HG03139 (cell line): ENCODE data around the gene BYSL.
"Not testable (repeated sequence)": the region's sequence is repeated elsewhere in the genome, so short reads cannot be mapped to it uniquely, and the experiment has no call there.

Experiments
- ATAC-seq: cut with Tn5 transposase; IDR thresholded peaks from one replicate; pipeline ENCODE4 v1.9.1; 2021; ENCODE audit not compliant: unreplicated experiment

BYSL gene

DNA sequence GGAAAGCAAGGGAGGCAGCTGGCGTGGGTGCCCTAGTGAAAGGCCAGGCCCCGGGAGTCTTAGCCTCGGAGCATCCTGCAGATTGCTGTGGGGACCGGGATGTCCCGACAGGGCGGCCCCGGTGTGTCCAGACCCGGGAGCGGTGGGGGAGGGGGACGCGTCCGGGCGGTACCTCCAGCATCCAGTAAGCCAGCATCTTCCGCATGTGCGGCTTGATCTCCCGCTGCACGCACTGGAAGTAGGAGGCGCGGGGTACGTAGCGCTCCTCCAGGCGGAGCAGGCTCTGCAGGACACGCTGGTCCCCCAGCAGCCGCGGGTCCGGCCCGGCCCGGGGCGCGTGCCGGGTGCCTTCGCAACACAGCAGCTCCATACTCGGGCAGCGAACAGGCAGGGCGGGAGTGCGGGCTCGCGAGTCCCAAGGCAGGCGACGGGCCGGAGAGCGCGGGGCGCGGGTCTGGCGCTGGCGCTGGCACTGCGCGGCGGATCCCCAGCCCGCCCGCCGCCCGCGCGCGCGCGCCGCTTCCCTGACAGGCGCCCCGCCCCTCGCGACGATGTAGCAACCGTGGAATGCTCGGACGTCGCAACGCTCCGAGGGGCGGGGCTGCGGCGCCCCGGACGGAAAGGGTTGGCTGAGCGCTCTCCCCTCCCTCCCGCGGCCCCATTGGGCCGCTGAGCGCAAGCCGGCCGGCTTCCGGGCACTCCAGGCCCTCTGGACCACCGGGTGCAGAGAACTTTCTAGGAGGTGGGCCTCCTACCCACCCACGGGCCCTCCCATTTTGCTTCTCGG is 20.2 kb downstream of the BYSL start, which contains the start of gene CCND3:
Gene CCND3 (minus strand): TSS at position 529 of the 787 bp plus-strand sequence. CDS start 159 bp downstream, at position 370.
- ATAC-seq: peak; percentile 77

DNA sequence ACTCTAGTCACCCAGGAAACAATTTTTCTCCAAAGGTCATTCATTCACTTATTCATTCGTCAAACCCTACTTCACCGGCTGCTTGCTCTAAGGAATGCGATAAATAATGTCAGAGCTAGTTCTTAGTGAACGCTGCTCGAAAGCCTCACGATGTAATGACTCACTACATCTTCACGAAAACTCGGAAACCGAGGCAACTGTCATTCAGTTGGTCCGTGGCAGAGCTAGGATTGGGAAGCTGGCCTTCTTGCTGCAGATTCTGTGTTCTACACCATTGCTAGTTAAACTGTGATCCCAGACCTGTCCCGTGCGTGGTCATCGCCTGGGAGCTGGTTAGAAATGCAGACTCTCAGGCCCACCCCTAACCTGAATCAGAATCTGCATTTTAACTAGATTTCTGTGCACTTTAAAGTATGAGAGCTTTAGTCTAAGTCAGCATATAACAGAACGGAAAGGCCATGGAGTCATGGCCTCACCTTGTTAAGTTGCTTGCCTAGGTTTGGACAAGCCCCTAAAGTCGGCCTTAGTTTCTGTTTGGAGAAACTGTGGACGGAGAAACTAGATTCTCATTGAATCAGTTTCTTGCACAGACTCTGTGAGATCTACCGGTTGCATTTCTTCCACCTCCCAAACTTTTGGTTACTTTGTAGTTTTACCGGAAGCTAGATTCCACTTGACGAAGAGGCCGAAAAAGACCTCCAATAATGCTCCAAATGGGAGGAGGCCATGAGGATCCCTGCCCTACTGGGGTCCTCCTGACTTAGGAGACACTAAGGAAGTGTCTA is 21.0 kb downstream of the BYSL start:
- ATAC-seq: no peak

DNA sequence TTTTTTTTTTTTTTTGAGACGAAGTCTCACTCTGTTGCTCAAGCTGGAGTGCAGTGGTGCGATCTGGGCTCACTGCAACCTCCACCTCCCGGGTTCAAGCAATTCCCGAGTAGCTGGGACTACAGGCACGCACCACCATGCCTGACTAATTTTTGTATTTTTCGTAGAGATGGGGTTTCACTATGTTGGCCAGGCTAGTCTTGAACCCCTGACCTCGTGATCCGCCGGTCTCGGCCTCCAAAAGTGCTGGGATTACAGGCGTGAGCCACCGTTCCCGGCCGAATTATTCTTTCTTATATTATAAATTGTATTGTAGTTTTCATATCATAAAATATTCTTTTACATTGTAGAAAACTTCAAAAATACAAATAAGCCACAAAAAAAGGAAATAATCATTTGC is 21.6 kb downstream of the BYSL start:
- not testable (repeated sequence) for ATAC-seq

DNA sequence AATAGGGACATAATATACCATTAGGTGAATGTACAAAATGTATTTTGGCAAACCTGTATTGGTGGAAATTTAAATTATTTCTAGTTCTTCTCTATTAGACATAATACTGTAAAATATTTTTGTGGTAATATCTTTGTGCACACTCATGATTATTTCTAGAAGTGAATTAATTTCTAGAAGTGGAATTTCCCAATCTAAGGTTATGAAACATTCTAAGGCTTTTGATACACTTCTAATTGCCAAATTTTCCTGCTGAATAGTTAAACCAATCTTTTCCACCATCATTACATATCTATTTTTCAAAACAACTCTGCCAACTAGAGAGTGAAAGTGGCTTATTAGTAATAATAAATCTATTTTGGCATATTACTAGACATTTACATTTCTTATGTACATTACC is 22.2 kb downstream of the BYSL start:
- ATAC-seq: no peak

DNA sequence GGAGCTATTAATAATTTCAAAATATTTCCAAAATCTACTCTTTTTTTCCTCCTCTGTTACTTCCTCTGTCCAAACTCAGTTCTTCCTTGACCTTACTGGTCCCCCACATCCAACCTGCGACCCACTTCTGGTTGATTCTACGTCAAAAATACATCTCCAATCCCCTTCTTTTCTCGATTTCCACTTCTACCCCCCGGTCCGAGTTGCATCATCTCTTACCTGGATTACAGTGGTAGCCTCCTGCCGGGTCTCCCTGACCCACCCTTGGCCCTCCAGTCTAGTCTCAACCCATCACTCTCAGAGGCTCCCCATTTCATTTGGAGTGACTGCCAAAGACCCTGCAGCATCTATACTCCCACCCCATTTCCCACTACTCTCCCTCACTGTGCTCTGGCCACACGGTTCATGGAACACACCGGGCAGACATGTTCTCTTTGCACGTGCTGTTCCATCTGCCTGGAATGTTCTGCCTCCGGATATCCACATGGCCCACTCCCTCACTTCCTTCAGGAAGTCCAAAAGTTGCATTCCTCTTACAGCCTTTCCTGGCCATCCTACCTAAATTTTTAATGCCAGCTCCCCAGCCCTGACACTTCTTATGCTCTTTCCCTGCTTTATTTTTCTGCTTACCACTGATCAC is 26.4 kb downstream of the BYSL start:
- no peak for ATAC-seq

DNA sequence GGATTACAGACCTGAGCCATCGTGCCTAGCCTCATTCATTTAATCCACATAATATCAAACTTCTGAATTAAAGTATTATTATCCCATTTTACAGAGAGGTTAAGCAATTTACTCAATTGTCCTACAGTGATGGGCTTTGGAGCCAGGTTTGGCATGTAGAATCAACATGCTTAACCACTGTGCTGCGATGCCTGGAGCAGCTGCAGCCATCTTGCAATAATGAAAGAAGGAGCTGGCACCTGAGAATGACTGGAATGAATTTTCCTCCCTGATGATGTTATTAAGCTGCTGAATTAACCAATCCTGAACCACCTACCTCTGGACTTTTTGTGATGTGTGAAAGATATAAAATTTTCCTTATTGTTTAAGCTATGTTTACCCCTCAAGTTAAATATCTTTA is 33.4 kb downstream of the BYSL start:
- no peak for ATAC-seq

DNA sequence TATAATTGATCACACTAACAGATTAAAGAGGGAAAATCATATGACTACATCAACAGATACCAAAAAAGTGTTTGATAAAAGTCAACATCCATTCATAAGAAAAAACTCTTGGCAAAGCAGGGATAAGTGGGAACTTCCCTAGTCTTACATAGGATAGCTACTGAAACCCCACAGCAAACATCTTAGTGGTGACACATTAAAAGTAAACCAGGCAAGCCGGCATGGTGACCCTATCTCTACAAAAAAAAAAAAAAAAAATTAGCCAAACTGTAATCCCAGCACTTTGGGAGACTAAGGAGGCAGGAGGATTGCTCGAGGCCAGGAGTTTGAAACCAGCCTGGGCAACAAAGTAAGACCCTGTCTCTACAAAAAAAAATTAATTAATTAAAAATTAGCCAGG is 34.1 kb downstream of the BYSL start:
- no peak for ATAC-seq

DNA sequence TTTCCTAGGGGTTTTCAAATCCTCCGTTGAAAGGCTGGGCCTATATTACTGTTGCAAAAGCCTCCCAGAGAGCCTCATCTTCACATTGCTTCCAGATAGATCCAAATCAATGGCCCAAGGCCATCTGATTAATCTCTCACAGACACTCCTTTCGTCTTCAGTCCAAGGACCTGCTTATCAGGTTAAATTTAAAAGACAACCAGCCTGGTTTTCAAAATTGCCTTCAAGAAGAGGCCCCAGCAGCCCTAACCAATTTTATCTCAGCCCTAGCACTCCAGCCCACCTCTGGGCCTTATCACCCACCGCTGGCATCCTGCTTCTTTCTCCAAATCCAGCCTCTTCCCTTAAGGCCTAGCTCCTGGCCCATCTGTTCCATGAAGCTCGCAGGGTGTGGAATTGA is 35.8 kb downstream of the BYSL start:
- ATAC-seq: no peak

DNA sequence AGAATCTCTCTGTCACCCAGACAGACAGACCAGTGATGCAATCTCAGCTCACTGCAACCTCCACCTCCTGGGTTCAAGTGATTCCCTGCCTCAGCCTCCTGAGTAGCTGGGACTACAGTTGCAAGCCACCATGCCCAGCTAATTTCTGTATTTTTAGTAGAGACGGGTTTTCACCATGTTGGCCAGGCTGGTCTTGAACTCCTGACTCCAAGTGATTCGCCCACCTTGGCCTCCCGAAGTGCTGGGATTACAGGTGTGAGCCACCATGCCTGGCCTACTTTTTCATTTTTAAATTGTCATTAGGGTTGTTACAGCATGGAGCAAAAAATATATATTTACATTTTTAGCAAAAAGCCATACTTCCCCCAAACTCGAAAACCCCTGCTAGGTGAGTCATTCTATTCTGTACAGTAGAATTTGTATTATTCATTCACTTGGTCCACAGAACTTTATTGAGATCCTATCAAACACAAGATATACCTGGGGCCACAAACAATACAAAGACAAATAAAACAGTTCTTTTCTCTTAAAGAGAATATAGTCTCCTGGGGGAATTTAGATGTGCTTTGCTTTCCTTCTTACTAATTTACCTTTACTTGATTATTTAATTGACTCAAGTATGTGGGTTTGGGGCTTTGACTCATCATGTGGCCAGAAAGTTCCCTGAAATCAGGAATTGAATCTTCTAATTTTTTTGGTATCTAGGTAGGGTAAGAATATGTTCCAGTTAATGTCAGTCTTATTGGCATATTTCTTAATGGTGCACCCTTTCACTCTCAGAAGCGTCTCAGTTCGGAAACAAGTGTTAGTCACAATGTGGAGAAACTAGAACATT is 36.9 kb downstream of the BYSL start:
- no peak for ATAC-seq

DNA sequence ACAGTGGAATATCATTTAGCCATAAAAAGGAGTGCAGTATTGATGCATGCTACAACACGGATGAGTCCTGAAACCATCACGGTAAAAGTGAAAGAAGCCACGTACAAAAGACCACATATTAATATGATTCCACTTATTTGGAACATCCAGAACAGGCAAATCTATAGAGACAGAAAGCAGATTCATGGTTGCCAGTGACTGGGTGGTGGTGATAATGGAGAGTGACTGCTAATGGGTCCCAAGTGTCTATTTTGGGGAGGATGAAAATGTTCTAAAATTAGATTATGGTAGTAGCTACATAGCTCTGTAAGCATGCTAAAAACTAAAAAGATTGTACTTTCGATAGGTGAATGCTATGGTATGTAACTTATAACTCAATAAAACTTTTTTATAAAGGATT is 38.7 kb downstream of the BYSL start:
- ATAC-seq: no peak

DNA sequence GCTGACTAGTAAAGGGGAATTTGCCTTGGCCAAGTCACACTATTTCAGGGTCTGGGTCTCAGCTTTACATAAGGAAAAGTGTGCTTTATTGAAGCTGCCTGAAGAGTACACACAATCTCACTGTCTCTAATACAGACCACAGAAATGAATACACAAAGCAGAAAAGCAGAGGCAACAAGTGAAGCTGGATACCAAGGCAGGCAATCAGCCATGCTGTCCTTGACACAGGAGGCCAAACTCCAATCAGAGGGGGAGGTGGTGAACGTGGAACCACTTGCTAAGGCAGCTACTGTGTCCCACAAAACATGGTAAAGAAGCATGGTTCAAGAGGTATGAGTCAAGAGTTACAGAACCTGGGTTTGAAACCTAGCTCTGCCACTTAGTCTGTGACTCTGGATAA is 42.1 kb downstream of the BYSL start:
- no peak for ATAC-seq

DNA sequence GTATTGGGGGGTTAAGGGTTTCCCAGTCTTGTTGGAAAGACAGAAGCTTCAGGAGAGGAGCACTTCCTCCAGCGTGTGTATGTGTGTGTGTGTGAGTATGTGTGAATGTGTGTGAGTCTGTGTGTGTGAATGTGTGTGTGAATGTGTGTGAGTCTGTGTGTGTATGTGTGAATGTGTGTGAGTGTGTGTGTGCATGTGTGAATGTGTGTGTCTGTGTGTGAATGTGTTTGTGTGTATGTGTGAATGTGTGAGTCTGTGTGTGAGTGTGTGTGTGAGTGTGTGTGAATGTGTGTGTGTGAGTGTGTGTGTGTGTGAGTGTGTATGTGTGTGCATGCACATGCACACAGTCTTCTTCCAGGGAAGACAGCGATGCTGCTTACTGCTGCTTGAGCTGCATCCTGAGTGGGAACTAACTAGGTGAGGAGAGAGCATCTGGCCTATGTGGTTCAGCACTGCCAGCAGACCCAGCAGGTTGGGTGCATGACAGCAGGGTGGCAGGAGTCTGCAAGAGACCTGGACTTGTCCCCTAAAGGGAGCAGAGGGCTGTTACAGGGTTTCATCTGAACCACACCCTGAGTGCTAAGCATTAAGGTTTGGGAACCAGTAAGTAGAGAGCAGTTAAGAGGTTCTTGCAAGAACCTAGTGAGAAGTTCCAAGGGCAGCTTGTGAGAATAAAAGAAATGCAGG is 43.0 kb downstream of the BYSL start:
- no peak for ATAC-seq

DNA sequence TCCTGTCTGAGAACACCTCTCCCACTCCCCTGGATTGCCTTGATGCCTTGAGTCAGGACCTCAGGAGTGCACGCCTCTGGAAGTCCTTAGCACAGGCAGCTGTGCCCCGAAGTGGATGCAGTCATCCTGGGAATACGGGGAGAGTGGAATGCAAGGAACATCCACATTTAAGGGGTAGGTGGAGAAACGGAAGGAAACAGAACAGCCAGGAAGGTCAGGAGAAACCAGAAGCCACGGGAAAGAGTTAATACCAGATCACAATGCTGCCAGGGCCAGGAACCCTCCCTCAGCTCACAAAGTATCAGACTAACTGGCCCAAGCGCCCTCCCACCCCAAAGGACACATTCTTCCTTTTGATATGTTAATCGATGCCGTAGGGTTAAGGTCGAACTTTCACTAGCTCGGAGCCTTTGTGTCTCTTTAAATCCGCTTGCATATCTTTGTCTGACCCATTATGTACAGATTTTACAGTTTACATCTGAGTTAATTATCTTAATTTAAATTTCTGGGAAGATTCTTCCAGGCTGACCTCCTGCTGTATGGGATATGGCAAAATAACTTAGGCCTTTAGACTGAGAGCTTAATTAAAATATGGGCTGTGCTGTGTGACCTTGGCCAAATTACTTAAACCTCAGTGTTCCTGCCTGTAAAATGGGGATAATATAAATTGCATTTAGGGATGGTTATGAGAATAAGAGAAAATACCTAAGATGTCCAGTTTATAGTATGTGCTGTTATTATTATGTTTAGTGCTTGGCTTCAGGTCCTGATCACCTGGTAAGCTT is 44.3 kb downstream of the BYSL start:
- ATAC-seq: no peak

DNA sequence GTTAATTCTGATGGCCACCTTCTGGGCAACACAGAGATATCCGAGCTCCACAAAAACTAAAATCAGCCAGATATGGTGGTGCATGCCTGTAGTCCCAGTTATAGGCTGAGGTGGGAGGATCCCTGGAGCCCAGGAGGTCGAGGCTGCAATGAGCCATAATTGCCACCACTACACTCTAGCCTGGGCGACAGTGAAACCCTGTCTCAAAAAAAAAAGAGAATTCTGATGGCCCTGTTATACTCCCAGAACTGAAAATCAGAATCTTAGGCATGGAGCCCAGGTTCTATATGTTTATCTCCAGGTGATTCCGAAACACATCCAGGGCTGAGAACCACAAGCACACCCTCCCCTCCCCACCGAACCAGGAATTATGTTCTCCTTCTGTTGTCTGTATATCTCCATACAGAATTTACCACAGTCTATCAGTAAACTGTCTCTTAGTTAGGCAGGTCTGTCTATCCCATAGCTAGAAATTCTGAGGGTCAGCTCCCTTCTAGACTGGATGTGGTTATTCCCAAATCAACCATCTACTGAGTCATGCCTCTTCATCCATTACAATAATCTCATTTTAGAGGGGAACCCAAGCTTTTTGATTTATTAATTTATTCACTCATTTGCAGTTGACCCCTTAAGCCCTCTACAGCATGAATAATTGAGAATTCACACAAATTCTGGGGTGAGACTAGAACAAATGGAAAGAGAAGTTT is 45.1 kb downstream of the BYSL start:
- ATAC-seq: no peak

DNA sequence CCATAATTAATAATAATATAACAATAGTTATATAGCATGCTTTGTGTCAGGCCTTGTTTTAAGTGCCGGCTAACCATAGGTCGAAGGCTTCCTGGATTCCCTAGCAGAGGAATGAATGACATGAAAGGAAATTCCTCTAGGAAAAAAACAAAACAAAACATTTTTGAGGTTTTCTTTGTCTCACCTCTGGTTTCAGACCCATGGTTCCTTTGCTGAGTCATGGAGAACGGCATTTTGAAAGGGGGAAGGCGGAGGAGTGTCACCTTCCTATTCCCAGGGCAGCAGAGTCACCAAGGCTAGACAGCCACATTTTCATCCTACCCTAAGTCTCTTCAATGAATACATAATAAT is 45.6 kb downstream of the BYSL start:
- ATAC-seq: no peak

DNA sequence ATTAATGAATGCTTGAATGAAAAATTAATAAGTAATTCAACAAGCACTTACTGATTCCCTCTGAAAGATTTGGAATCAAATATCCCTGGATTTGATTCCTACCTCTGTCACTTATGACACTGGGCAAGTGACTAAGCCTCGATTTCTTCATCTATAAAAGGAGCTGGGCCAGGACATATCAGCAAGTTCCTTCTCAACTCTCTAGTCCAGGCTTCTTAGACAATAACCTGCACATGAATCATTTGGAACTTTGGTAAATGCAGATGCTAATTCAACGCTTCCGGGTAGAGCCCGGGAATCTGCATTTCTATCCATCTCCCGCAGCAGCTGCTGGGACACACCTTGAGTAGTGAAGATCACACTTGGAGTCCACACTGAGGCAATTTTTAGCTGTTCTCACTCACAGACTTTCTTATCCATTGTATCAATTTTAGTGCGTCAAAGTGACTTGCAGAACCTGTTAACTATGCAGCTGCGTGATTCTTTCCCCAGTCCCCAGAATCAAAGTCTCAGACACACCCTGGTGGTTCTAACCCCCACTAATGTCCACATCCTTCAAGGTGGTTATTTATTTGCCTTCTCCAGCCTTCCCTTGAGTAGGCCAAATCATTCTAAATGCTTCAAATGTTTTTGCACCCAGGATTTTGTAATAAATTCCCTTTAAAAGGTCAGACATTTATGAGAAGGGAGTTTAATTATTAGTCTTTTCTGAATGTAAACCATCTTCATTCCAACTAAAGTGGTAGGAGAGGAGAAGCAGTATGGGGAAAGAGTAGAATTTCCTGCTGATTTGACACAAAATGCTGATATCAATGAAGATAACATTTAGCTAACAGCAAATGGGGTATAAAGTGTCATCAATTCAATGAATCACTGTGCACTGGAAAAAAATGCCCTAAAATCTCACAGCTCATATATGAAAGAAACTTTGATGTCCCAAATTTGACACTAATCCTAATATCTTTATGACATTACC is 46.3 kb downstream of the BYSL start:
- ATAC-seq: no peak

DNA sequence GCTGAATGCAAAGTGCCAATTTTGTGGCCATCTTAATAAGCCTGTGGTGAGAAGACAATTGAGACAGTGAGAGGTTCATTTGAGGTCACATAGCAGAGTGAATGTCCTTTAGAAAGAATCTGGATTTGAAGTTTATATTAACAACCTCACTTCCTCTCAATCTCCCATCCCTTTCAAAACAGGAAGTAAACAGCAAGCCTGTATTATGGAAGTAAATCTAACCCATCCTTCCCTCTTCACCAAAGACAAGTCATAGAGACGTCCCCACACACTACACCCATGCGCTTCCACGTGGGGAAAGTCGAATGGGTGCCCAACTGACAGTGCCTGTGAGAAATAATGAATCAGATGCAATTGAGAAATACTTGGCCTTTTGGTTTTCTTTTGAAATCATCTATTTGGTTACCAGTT is 49.1 kb downstream of the BYSL start:
- no peak for ATAC-seq

DNA sequence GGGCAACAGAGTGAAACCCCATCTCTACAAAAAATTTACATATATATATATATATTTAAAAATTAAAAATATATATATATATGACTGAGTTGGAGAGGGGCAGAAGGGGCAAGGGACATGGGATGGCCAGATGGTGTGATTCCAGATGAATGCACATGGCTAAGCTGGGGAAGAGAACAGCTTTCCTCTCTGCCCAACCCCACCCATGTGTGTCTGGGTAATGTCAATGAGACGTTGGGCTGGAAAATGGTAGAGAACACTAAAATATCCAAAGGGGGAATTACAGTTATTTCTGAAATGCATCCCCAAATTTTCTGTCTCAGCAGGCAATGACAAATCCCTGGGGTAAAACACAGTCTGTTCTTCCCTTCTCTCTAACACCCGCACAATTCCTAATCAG is 51.5 kb downstream of the BYSL start:
- ATAC-seq: no peak
